Measurements from ENCODE around the gene PRPF8.
A peak's percentile ranks its signal among the peaks of the same experiment; 100 is the strongest.

The PRPF8 gene

GRCh38 chr17:1645207-1646171 lies 39.2 kb downstream of the PRPF8 start, which contains the start of gene SCARF1:
Gene SCARF1 (minus strand): TSS chr17:1645732. CDS start chr17:1645697, 35 bp downstream.
- H3K27ac ChIP-seq = no peak within 1 kb of the TSS
- in situ Hi-C loops (cut with HindIII; ENCODE audit: low pct_ligation_motif_present, low sequenced_read_pairs) = no loop called here
- no peaks in the 10 kb centered on the region for H3K27me3 ChIP-seq (replicated peaks)
- DNase-seq = no peak
- TF ChIP-seq CTCF (IDR thresholded peaks at IDR 0.05; ENCODE audit: low read depth, low read length, missing control alignments) = no peak
- H3K4me3 ChIP-seq (ENCODE audit: low read depth, low read length) = no peak within 1 kb of the TSS
- H3K36me3 ChIP-seq (replicated peaks) = no peaks in the 10 kb centered on the region

GRCh38 chr17:1644493-1645206 lies 40.0 kb downstream of the PRPF8 start:
- Histone ChIP-seq H3K27ac (no peak overlapping the region), H3K4me3 (ENCODE audit: low read depth, low read length) (no peak overlapping the region), H3K27me3 (replicated peaks) (no peaks in the 10 kb centered on the region), H3K36me3 (replicated peaks) (no peaks in the 10 kb centered on the region)
- DNase-seq = no peak
- TF ChIP-seq CTCF (IDR thresholded peaks at IDR 0.05; ENCODE audit: low read depth, low read length, missing control alignments) = no peak
- in situ Hi-C loops (cut with HindIII; ENCODE audit: low pct_ligation_motif_present, low sequenced_read_pairs) = no loop called here

- DNase-seq = no peak
- no peak overlapping the region for H3K27ac ChIP-seq
- no peak for TF ChIP-seq CTCF (IDR thresholded peaks at IDR 0.05; ENCODE audit: low read depth, low read length, missing control alignments)
- H3K4me3 ChIP-seq (ENCODE audit: low read depth, low read length) = peak overlapping the region; percentile 35
- in situ Hi-C loops (cut with HindIII; ENCODE audit: low pct_ligation_motif_present, low sequenced_read_pairs) = no loop called here
- no peaks in the 10 kb centered on the region for H3K27me3 ChIP-seq (replicated peaks)
- H3K36me3 ChIP-seq (replicated peaks) = no peaks in the 10 kb centered on the region
Measured at GRCh38 chr17:1643999-1644492, 40.6 kb downstream of the PRPF8 start.

- Histone ChIP-seq H3K36me3 (replicated peaks) (no peaks in the 10 kb centered on the region), H3K27me3 (replicated peaks) (no peaks in the 10 kb centered on the region), H3K27ac (no peak overlapping the region), H3K4me3 (ENCODE audit: low read depth, low read length) (peak overlapping the region; percentile 35)
- in situ Hi-C loops (cut with HindIII; ENCODE audit: low pct_ligation_motif_present, low sequenced_read_pairs) = no loop called here
- DNase-seq = no peak
- TF ChIP-seq CTCF (IDR thresholded peaks at IDR 0.05; ENCODE audit: low read depth, low read length, missing control alignments) = peak; percentile 7
Measured at GRCh38 chr17:1643293-1643998, 41.2 kb downstream of the PRPF8 start.

GRCh38 chr17:1641065-1641403 lies 43.6 kb downstream of the PRPF8 start:
- H3K4me3 ChIP-seq (ENCODE audit: low read depth, low read length) = no peak overlapping the region
- H3K36me3 ChIP-seq (replicated peaks) = no peaks in the 10 kb centered on the region
- peak; percentile 34 for TF ChIP-seq CTCF (IDR thresholded peaks at IDR 0.05; ENCODE audit: low read depth, low read length, missing control alignments)
- no peaks in the 10 kb centered on the region for H3K27me3 ChIP-seq (replicated peaks)
- H3K27ac ChIP-seq = no peak overlapping the region
- no peak for DNase-seq
- in situ Hi-C loops (cut with HindIII; ENCODE audit: low pct_ligation_motif_present, low sequenced_read_pairs) = no loop called here
